Measurements from ENCODE around the gene EXOC2.

The EXOC2 gene

DNA sequence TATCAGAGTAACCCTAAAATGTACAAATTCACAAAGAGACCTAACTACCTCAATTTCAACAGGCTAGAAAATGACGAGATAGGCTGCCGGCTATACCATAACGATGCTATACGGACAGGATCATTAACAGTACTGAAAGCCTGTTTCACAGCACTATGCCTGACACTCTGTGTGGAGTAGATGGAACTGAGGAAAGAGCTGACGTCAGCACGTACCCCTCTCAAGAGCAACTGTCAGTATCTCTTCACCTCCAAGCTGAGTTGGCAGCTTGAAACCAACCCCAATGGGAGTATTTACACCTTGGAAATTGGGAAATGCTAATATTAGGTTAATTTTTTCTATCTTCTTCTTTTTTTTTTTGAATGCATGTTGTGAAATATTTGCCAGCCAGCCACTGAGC, 89.7 kb downstream of the EXOC2 start:
- TF ChIP-seq, protein P1, sequence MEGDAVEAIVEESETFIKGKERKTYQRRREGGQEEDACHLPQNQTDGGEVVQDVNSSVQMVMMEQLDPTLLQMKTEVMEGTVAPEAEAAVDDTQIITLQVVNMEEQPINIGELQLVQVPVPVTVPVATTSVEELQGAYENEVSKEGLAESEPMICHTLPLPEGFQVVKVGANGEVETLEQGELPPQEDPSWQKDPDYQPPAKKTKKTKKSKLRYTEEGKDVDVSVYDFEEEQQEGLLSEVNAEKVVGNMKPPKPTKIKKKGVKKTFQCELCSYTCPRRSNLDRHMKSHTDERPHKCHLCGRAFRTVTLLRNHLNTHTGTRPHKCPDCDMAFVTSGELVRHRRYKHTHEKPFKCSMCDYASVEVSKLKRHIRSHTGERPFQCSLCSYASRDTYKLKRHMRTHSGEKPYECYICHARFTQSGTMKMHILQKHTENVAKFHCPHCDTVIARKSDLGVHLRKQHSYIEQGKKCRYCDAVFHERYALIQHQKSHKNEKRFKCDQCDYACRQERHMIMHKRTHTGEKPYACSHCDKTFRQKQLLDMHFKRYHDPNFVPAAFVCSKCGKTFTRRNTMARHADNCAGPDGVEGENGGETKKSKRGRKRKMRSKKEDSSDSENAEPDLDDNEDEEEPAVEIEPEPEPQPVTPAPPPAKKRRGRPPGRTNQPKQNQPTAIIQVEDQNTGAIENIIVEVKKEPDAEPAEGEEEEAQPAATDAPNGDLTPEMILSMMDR (conservative IDR thresholded peaks at IDR 0.05; ENCODE audit: control insufficient read depth, insufficient read depth, low read depth, low read length) = no peak

GRCh38 chr6:599576-600448, 93.1 kb downstream of the EXOC2 start:
- no peak for DNase-seq (ENCODE audit: low read depth)
- no peak overlapping the region for H3K4me3 ChIP-seq (ENCODE audit: control insufficient read depth, low read depth, low read length)
- TF ChIP-seq, protein P1 (conservative IDR thresholded peaks at IDR 0.05; ENCODE audit: control insufficient read depth, insufficient read depth, low read depth, low read length) = no peak

More for the DNA sequence above, 89.7 kb downstream of the EXOC2 start:
- no peak for DNase-seq (ENCODE audit: low read depth)
- no peak overlapping the region for H3K4me3 ChIP-seq (ENCODE audit: control insufficient read depth, low read depth, low read length)

DNA sequence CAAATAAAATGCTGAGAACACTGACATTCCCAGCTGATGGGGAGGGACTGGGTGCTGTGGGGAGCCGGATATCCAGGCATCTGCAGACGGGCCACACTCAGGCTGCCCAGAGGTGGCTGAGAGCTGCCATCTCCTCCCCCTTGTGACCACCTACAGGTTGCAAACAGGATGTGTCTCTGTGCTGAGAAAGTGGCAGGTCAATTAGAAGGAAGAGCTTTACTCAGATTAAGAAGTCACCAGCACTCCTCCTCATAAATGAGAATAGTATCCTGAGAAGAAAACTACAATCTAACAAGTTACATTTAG, 99.1 kb downstream of the EXOC2 start:
- DNase-seq (ENCODE audit: low read depth) = no peak
- H3K4me3 ChIP-seq (ENCODE audit: control insufficient read depth, low read depth, low read length) = no peak overlapping the region
- TF ChIP-seq, protein P1 (conservative IDR thresholded peaks at IDR 0.05; ENCODE audit: control insufficient read depth, insufficient read depth, low read depth, low read length) = no peak

- TF ChIP-seq, protein P1 (conservative IDR thresholded peaks at IDR 0.05; ENCODE audit: control insufficient read depth, insufficient read depth, low read depth, low read length) = peak; percentile 63
- peak; percentile 61 for DNase-seq (ENCODE audit: low read depth)
- no peak overlapping the region for H3K4me3 ChIP-seq (ENCODE audit: control insufficient read depth, low read depth, low read length)
Observed at GRCh38 chr6:593139-593906, 99.6 kb downstream of the EXOC2 start.

- TF ChIP-seq, protein P1 (conservative IDR thresholded peaks at IDR 0.05; ENCODE audit: control insufficient read depth, insufficient read depth, low read depth, low read length) = no peak
- H3K4me3 ChIP-seq (ENCODE audit: control insufficient read depth, low read depth, low read length) = no peak overlapping the region
- no peak for DNase-seq (ENCODE audit: low read depth)
Observed at GRCh38 chr6:589090-589489, 103.8 kb downstream of the EXOC2 start.

DNA sequence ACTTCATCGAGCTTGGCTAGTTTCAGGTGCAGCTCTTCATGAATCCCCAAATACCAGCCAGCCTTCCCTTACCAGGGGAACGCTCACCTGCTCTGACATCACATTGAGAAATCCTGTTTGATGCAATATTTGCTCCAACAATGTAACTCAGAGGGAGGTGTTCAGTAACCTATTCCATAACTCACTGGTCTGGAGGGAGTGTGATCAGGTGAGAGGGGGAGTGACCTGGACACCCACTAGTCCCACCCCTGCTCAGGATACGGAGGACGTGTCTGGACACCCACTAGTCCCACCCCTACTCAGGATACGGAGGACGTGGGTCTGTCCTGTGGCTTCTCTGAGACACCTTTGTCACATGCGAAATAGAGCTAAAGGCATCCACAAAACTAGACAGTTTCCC, 106.4 kb downstream of the EXOC2 start:
- DNase-seq (ENCODE audit: low read depth) = no peak
- TF ChIP-seq, protein P1 (conservative IDR thresholded peaks at IDR 0.05; ENCODE audit: control insufficient read depth, insufficient read depth, low read depth, low read length) = no peak

More for the DNA sequence above, 106.4 kb downstream of the EXOC2 start:
- H3K4me3 ChIP-seq (ENCODE audit: control insufficient read depth, low read depth, low read length) = no peak overlapping the region
